NB4 (cell line): ENCODE results near the gene ADD1.

ENCODE experiments used
- DNase-seq: peaks from one replicate; pipeline ENCODE4 v3.0.0; 2010; ENCODE audit warnings: low read depth
- H3K4me3 ChIP-seq: one replicate; pipeline ENCODE4 v1.5.1; 2011; ENCODE audit warnings: mild to moderate bottlenecking, low read depth, low read length, moderate library complexity
- CTCF ChIP-seq: IDR thresholded peaks from one replicate; pipeline ENCODE4 v1.5.1; 2012; ENCODE audit warnings: low read depth, low read length
- MAX ChIP-seq: IDR thresholded peaks from 2 replicates; pipeline ENCODE4 v1.6.1; 2011; ENCODE audit warnings: low read depth, low read length
- MYC ChIP-seq: IDR thresholded peaks from 2 replicates; pipeline ENCODE4 v1.6.1; 2011; ENCODE audit warnings: low read depth, low read length
- POLR2A ChIP-seq: IDR thresholded peaks from 2 replicates; pipeline ENCODE4 v1.6.1; 2011; ENCODE audit warnings: mild to moderate bottlenecking; ENCODE audit not compliant: insufficient read length; ENCODE audit errors: extremely low read depth

ADD1 gene

GRCh38 chr4:2923141-2923551 is 79.5 kb downstream of the ADD1 start:
- no peak for DNase-seq
- TF ChIP-seq MYC (no peak), MAX (no peak), CTCF (no peak), POLR2A (no peak)
- H3K4me3 ChIP-seq: no peak overlapping the region

DNA sequence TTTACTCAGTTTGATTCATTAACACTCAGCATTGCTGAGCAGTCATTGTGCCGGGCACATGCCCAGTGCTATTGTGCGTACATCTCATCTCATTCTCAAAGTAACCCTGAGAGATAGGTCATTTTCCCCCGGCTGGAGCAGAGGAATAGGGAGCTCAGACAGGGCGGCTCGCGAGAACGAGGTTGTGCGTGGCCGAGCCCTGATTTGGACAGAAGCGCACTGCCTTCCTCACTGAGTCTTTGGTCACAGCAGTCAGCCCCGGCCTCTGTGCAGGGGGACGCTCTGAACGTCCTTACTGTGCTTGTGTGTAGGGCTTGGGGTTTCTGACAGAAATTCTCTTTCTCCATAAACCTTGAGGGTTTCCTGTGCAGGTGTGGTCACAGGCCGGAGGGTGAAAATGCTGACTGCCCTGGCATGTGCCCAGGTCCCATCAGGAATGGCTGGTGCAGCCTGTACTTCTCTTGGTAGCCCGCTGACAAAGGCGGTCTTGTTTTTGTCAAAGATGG is 80.1 kb downstream of the ADD1 start:
- DNase-seq: no peak
- no peak overlapping the region for H3K4me3 ChIP-seq
- TF ChIP-seq POLR2A (no peak), MAX (no peak), MYC (no peak), CTCF (no peak)

DNA sequence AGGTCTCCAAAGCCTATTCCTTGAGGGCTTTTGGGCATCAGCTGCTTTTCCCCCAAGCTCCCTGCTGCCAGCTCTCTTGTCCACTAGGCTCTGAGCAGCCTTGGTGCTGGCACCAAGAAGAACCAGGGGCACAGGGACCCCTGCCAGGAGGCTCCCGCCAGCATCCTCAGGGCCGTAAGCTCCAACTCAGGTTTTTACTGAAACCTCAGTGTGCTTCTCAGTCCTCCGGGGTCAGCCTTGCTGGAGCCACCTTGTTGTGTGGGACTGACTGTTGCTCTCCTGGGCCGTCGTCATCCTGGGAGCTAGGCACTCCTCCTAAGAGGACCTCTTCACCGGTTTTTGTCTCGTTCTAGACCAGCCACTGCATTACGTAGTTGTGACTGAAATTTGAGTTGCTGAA is 80.6 kb downstream of the ADD1 start:
- TF ChIP-seq MYC: no peak
- no peak for TF ChIP-seq POLR2A
- TF ChIP-seq CTCF: no peak
- no peak for TF ChIP-seq MAX
- no peak for DNase-seq
- no peak overlapping the region for H3K4me3 ChIP-seq

DNA sequence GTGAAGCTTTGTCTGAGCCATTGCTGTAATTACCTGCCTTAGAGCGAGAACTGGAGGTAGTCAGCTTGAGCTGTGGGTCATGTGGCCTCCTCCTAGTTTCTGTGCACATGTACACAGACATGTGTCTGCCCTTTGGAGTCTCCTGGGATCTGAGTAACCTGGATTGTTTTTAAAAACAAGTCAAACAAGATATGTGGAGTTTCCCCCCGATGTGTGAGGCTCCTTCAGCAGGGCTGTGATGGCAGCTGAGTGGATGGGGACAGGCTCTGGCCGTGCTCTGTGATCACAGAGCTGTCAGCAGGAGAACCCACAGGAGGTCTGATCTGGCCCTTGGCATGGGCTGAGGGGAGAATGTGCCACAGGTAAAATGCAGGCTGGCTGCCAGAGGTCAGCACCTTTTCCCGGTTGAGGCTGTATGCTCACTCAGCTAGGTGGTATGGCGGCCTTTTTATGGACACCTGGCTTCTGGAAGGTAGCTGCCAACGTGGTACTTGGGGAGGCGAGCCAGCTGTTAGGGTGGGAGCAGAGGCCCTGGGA is 81.2 kb downstream of the ADD1 start:
- H3K4me3 ChIP-seq: no peak overlapping the region
- no peak for DNase-seq
- no peak for TF ChIP-seq MAX
- no peak for TF ChIP-seq CTCF
- no peak for TF ChIP-seq POLR2A
- TF ChIP-seq MYC: no peak

DNA sequence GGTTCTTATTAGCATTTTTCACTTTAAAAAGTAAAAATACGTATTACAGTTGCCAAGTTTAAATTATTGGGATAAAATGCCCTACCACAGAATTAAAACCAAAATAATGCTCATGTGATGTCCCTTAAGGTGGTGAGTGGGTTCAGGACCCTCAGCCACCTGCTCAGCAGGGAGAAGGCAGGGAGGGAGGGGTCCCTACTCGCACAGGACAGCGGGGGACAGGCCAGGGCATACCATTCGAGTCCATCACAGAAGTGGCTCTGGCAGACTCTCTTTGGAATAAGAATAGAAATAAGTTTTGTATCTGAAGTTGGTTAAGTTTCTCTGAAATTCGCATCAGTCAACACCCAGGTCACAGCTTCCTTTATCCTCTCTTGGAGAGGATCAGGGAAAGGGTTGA is 81.9 kb downstream of the ADD1 start:
- H3K4me3 ChIP-seq: no peak overlapping the region
- TF ChIP-seq POLR2A: no peak
- no peak for DNase-seq

DNA sequence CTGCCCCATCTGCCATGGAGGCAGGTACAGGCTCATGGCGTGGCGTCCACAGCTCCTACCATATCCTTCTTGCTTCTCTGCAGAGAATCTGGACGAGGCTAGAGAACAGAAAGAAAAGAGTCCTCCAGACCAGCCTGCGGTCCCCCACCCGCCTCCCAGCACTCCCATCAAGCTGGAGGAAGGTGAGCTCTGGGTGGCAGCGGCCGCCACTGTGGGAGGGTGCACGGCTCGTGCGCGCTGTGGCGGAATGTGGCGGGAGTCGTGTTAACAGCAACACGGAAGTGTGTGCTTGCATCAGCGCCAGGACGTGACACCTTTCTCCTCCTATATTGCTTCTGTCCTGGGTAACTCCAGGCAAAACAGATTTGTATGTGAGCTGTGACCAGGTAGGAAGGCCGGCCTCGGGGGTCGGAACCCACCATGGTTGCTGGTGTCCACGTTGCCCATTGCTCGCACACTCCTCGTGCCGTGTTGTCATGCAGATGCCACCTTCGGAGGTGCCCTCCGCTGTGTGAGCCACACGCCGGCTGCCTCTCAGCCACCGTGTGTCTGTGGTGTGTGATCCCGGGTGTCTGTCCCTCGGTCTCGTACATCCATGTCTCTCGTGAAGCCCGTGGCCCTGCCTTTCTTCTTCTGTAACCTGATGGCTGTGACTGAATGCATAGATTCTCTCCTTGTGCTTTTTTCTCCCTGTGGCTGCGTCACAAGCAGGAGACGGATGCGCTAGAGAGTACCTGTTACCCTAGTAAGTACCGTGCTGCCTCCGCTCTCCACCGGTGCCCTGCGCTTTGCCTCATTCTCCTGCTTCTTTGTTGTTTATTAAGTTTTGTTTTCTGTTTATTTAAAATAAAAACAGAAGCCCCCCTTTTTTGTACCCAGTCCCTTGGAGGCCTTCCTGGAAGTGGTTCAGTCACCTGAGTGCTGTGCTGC is 82.6 kb downstream of the ADD1 start:
- DNase-seq: no peak
- TF ChIP-seq CTCF (no peak), POLR2A (no peak), MYC (no peak), MAX (no peak)
- no peak overlapping the region for H3K4me3 ChIP-seq
